ENCODE results near the gene EPHA2. TPM values are rescaled to one million over a fixed set of nuclear protein-coding genes. Genes with fewer than 3 reads are reported as not detected.
"Not testable (repeated sequence)": the region's sequence is repeated elsewhere in the genome, so short reads cannot be mapped to it uniquely, and the experiment has no call there.

The EPHA2 gene
- not detected for total RNA-seq

DNA sequence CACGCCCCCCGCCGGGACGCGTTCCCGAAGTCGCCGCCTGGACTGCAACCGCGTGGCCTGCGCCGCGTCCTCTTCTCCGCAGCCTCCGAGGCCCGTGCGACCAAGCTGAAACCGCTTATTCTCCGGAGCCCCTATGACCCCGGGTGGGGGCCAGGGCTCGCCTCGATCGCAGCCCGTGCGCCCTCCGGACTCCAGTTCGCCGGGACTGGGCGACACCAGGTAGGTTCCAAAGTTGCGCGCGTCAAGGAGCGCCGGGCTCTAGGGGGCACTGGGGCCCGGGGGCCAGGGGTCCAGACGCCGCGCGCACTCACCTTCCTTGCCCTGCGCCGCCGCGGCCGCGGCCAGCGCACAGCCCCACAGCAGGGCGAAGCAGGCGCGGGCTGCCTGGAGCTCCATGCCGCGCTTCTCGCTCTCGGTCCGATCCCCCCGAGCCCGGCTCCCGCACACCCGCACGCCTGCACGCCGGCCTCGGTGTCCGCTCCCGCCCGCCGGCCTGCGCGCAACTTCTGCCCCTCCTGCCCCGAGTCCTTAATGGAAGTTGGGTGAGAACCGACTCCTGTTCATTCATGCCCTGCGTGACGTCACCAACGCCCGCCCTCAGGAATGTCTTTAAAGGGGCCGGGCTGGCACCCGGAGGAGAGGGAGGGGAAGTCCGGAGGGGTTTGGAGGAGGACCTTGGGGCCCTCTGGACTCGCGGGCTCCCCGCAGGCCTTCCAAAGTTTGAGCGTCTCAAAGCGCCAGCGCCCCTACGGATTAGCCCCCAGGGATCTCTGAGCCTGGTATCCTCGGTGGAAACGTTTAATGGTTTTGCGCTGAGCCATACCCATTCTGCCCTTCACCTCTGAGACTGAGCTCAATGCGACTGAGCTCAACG lies at the start of gene EPHA2:
TSS of gene EPHA2 (minus strand) at position 533 of the 874 bp plus-strand sequence. CDS start at position 396, 137 bp downstream.
- ATAC-seq: peak; percentile 14
- Mint-ChIP-seq H3K27ac (no peak within 1 kb of the TSS), H3K4me3 (no peak within 1 kb of the TSS), H3K27me3 (peaks cover 42% of the 10 kb centered on the region), H3K9me3 (ENCODE audit: low read depth) (no peaks in the 10 kb centered on the region), H3K4me1 (peaks cover 25% of the 10 kb centered on the region), H3K36me3 (no peaks in the 10 kb centered on the region)
- CTCF ChIA-PET: interaction anchor here (1.0 to 1.4 kb wide), 5 partner anchors 31 to 85 kb away, joined by 3 to 5 read pairs (median 4); no protein-coding TSS in a partner anchor
- DNase-seq: no peak

DNA sequence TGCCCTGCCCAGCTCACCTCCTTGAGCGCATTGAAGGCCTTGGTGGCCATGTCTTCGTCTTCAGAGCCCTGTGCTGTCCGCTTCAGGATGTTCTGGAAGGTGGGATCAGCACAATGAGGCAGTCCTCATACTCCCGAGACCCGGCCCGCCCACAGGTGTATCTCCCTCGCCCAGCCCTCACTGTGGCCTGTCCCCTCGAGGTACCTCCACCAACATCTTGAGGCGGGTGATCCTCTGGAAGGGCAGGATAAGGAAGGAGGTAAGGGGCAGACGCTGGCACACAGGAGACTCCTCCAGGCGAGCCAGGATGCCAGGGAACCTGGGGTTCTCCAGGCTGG lies 49.4 kb upstream of the EPHA2 start:
- Mint-ChIP-seq H3K4me3 (no peak overlapping the region), H3K9me3 (ENCODE audit: low read depth) (no peaks in the 10 kb centered on the region), H3K4me1 (peaks cover 5% of the 10 kb centered on the region), H3K27me3 (no peaks in the 10 kb centered on the region), H3K36me3 (no peaks in the 10 kb centered on the region), H3K27ac (no peak overlapping the region)
- ATAC-seq: no peak
- CTCF ChIA-PET: interaction anchor here (2.1 to 3.8 kb wide), 6 partner anchors 12 to 158 kb away, joined by 6 to 21 read pairs (median 14); partner anchors contain the start of gene CPLANE2
- DNase-seq: no peak

DNA sequence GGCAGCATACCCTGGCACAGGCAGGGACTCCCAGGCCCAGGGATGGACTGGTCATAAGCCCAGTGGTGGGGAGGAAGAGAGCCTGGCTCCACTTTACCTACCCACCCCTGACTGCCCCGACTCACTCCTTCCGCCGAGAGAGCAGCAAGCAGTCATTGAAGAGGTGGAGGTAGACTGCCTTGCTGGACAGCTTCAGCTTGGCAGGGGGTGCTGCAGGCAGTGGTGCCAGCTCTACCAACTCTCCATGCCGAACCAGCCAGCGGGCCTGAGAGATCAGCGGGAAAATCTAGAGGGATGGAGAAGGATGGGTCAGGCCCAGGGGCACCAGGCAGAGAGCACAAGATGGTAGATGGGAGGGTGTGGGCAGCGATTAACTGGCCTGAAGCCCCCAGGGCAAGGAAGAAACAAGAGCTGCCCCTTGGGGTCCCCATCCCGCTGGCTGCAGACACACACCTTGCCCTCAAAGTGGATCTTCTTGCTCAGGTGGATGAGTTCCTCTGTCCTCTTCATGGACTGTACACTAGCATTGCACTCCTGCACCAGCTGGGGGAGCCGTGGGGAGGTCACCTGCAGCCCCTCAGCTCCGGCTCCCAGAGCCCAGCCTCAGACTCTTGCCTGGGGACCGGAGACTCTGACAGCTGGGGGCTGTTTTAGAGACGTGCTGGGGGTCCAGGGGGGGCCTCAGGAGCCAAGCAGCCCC lies 48.9 kb upstream of the EPHA2 start:
- Mint-ChIP-seq H3K4me1 (peaks cover 5% of the 10 kb centered on the region), H3K9me3 (ENCODE audit: low read depth) (no peaks in the 10 kb centered on the region), H3K27ac (no peak overlapping the region), H3K36me3 (no peaks in the 10 kb centered on the region), H3K27me3 (no peaks in the 10 kb centered on the region), H3K4me3 (no peak overlapping the region)
- DNase-seq (peak; percentile 66), ATAC-seq (no peak)
- CTCF ChIA-PET: interaction anchor here (0.7 to 3.8 kb wide), 7 partner anchors 12 to 158 kb away, joined by 3 to 21 read pairs (median 13); partner anchors contain the start of gene CPLANE2

DNA sequence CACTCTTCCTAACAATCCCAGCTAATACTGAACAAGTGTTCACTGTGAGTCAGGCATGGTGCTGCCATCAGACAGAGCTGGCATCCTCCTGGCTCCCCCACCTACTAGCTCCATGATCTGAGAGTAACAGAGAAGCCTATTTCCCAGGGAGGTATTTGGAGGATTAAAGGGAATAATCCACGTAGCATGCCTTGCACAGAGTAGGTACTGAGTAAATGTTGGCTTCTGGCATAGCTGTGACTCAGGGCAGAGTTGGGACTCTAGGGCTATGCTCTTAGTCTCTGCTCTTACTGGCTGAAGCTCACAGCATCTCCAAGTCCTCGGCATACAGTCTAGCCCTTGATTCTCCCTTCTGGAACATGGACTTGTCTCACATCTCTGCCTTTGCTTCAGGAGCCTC lies 48.3 kb upstream of the EPHA2 start:
- DNase-seq: no peak
- CTCF ChIA-PET: interaction anchor here (0.7 to 3.8 kb wide), 10 partner anchors 13 to 197 kb away, joined by 3 to 21 read pairs (median 7); partner anchors contain the start of gene CPLANE2
- Mint-ChIP-seq H3K27me3 (no peaks in the 10 kb centered on the region), H3K9me3 (ENCODE audit: low read depth) (no peaks in the 10 kb centered on the region), H3K27ac (no peak overlapping the region), H3K36me3 (no peaks in the 10 kb centered on the region), H3K4me1 (peaks cover 5% of the 10 kb centered on the region), H3K4me3 (no peak overlapping the region)
- no peak for ATAC-seq

DNA sequence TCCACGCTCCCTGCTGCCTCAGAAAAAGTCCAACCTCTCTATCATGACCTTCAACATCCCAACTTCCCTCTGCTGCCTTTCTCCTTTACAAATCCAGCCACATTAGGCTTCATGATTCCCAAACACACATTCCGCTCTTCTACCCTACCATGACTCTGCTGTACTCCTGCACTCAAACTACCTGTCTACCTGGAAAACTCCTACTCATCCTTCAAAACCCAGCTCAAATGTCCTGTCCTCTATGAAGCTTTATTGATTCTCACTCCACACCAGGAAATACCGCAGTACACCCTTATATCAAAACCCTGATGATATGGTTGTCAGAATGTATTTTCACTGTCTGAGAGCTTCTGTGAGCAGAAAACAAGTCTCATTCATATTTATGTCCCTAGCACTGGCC lies 47.7 kb upstream of the EPHA2 start:
- ATAC-seq (no peak), DNase-seq (no peak)
- Mint-ChIP-seq H3K4me1 (peaks cover 10% of the 10 kb centered on the region), H3K4me3 (no peak overlapping the region), H3K27me3 (no peaks in the 10 kb centered on the region), H3K36me3 (no peaks in the 10 kb centered on the region), H3K27ac (no peak overlapping the region), H3K9me3 (ENCODE audit: low read depth) (no peaks in the 10 kb centered on the region)
- CTCF ChIA-PET: interaction anchor here (0.7 to 3.8 kb wide), 9 partner anchors 13 to 196 kb away, joined by 3 to 16 read pairs (median 6); partner anchors contain the start of gene CPLANE2

DNA sequence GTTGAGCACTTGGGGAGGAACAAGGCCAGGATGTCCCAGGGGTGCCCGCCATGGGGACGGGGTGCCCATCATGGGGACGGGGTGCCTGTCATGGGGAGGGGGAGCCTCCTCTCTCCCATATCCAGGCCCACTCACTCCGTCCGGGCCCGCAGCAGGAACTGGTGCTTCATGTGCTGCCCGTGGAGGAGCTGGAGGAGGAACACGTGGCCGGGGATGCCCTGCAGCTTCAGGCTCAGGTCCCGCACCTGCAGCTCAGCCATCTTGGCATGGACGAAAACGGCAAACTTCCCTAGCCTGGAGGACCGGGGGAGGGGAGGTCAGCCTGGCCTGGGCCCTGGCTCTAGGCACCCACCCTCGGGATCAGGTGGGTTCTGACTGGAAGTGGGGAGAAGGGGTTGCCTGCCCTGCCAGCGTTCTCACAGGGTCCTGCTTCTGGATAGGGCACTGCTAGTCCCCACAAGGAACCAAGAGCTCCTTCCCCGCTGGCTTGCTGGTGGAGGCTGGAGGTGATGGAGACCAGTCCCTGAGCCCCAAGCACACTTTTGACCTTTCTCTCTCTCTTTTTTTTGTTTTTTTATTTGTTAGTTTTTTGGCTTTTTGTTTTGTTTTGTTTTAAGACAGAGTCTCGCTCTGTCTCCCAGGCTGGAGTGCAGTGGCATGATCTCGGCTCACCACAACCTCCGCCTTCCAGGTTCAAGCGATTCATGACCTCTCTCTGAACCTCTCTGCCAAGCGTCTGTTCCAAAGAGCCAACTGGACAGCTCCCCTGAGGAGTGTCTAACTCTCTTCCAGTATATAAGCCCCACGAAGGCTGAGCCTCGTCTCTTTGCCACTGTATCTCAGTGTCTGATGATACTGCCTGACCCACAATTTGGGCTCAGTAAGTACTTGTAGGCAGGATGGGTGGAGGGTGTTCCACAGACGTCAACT lies 46.7 kb upstream of the EPHA2 start:
- ATAC-seq (no peak), DNase-seq (no peak)
- no peaks in the 10 kb centered on the region for H3K9me3 Mint-ChIP-seq (ENCODE audit: low read depth)
- peaks cover 12% of the 10 kb centered on the region for H3K4me1 Mint-ChIP-seq
- CTCF ChIA-PET: interaction anchor here (1.2 to 3.8 kb wide), 6 partner anchors 14 to 133 kb away, joined by 4 to 13 read pairs (median 6); partner anchors contain the start of gene CPLANE2
- no peaks in the 10 kb centered on the region for H3K27me3 Mint-ChIP-seq
- no peaks in the 10 kb centered on the region for H3K36me3 Mint-ChIP-seq
- no peak overlapping the region for H3K27ac Mint-ChIP-seq
- H3K4me3 Mint-ChIP-seq: no peak overlapping the region

DNA sequence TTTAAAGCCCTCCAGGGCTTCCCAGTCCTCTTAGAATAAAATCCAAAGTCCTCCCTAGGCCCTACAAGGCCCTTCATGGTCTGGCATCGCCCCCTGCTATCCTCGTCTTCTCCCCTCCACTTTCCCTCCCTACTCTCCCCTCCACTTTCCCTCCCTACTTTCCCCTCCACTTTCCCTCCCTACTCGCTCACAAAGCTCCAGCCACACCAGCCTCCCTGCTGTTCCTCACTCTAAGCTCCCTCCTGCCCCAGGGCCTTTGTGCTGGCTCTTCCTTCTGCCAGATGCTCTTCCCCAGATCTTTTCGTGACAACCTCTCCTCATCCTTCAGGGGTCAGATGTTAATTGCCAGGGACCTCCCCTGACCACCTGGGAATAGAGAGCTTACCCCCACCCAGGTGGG lies 43.8 kb upstream of the EPHA2 start:
- Mint-ChIP-seq H3K4me1 (peaks cover 6% of the 10 kb centered on the region), H3K27ac (no peak overlapping the region), H3K27me3 (peaks cover 5% of the 10 kb centered on the region), H3K36me3 (no peaks in the 10 kb centered on the region), H3K4me3 (no peak overlapping the region), H3K9me3 (ENCODE audit: low read depth) (no peaks in the 10 kb centered on the region)
- CTCF ChIA-PET: interaction anchor here (1.6 to 1.7 kb wide), 2 partner anchors 12 to 121 kb away, joined by 4 to 7 read pairs; no protein-coding TSS in a partner anchor
- ATAC-seq (no peak), DNase-seq (no peak)

DNA sequence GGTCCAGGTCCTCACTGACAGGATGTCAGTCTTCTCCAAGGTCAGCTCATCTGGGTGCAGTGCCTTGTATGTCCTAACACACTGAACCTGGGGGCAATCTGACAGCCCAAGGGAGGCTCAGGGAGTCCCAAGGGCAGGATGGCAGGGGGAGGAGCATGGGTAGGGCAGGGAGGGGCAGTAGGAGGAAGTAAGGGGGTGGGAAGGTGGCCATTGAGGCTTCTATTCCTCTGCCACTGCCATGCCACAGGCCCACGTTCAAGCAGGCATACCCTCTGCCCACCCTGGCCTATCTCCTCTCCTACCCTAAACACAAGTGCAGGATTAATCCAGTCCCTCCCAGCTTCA lies 43.3 kb upstream of the EPHA2 start:
- Mint-ChIP-seq H3K36me3 (no peaks in the 10 kb centered on the region), H3K27me3 (peaks cover 5% of the 10 kb centered on the region), H3K27ac (no peak overlapping the region), H3K9me3 (ENCODE audit: low read depth) (no peaks in the 10 kb centered on the region), H3K4me1 (peaks cover 6% of the 10 kb centered on the region), H3K4me3 (no peak overlapping the region)
- DNase-seq: no peak
- ATAC-seq: no peak
- CTCF ChIA-PET: interaction anchor here (1.6 to 1.7 kb wide), 2 partner anchors 12 to 120 kb away, joined by 4 to 7 read pairs; no protein-coding TSS in a partner anchor

DNA sequence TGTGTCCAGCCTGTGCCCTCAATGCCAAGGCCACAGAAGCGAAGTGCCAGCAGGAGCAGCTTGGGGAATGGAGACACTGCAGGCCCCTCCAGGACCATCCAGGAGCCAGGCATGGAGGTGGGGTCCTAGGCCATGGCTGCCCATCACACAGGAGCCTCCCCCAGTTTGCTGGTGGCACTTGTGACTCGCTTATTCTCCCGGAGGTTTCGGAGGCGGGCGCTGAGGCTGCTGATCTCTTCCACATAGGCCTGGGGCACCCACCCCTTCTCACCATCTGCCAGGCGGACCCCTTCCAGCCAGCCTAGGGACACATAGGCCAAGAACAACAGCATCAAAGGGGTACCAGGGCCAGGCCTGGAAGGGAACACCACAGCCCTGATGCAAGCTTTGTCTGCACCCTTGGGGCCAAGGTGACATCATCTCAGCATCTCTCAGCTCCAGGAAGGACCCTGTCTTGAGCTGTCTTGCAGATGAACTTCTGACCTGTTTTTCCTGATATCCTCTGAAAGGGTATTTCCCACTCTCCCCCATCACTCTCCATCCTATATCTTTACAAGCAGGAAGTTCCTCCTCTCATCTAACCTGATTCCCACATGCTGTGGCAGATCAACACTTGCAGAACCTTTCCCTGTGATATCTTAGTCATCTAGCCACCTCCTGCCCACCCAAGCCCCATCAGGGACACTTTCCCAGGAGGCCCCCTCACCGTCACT lies 42.7 kb upstream of the EPHA2 start:
- no peaks in the 10 kb centered on the region for H3K9me3 Mint-ChIP-seq (ENCODE audit: low read depth)
- no peaks in the 10 kb centered on the region for H3K36me3 Mint-ChIP-seq
- H3K27ac Mint-ChIP-seq: no peak overlapping the region
- no peak overlapping the region for H3K4me3 Mint-ChIP-seq
- DNase-seq: no peak
- peaks cover 6% of the 10 kb centered on the region for H3K4me1 Mint-ChIP-seq
- CTCF ChIA-PET: interaction anchor here (1.6 to 1.7 kb wide), 2 partner anchors 11 to 120 kb away, joined by 4 to 7 read pairs; no protein-coding TSS in a partner anchor
- no peak for ATAC-seq
- H3K27me3 Mint-ChIP-seq: peaks cover 5% of the 10 kb centered on the region

DNA sequence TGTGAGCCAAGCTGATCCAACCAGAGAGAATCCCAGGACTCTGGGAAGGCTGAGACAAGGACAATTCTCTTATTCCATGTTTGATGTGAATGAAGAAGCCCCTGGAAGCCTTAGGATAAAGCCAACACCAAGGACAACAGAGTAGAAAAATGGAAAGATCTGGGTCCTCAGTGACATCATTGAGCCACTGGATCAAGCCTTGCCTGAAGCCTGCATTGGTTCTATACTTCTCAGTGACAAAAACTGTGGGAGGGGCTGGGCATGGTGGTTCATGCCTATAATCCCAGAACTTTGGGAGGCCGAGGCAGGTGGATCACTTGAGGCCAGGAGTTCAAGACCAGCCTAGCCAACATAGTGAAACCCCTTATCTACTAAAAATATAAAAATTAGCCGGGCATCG lies 41.0 kb upstream of the EPHA2 start:
- Mint-ChIP-seq H3K27ac (no peak overlapping the region), H3K27me3 (peaks cover 5% of the 10 kb centered on the region), H3K9me3 (ENCODE audit: low read depth) (no peaks in the 10 kb centered on the region), H3K4me1 (peaks cover 6% of the 10 kb centered on the region), H3K4me3 (no peak overlapping the region), H3K36me3 (no peaks in the 10 kb centered on the region)
- CTCF ChIA-PET: no interaction called here
- ATAC-seq: no peak
- no peak for DNase-seq

DNA sequence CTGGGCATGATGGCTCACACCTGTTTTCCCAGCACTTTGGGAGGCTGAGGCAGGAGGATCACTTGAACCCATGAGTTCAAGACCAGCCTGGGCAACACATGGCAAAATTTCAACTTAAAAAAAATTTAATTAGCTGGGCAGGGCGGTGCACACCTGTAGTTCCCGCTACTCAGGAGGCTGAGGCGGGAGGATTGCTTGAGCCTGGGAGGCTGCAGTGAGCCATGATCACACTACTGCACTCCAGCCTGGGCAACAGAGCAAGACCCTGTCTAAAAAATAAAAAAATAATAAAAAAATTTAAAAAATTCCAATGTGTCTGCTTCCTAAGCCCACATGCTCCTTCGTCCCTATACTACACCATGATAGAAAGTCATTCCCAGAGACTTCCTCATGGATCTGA lies 40.3 kb upstream of the EPHA2 start:
- H3K27me3 Mint-ChIP-seq; H3K4me1 Mint-ChIP-seq; CTCF ChIA-PET; H3K27ac Mint-ChIP-seq; DNase-seq; H3K9me3 Mint-ChIP-seq (ENCODE audit: low read depth); H3K4me3 Mint-ChIP-seq; ATAC-seq; H3K36me3 Mint-ChIP-seq: not testable (repeated sequence)

DNA sequence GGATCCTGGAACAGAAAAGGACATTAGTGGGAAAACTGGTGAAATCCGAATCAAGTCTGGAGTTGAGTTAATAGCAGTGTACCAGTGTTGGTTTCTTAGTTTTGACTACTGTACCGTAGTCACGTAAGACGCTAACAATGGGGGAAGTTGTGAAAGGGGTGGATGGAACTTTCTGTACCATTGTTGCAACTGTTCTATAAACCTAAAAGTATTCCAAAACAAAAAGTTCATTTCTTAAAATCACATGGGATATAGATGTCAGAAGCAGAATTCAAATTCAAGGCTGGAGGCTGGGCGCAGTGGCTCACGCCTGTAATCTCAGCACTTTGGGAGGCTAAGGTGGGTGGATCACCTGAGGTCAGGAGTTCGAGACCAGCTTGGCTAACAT lies 39.6 kb upstream of the EPHA2 start:
- peaks cover 6% of the 10 kb centered on the region for H3K4me1 Mint-ChIP-seq
- H3K27ac Mint-ChIP-seq: no peak overlapping the region
- H3K27me3 Mint-ChIP-seq: peaks cover 5% of the 10 kb centered on the region
- no peak for DNase-seq
- no peaks in the 10 kb centered on the region for H3K36me3 Mint-ChIP-seq
- no peaks in the 10 kb centered on the region for H3K9me3 Mint-ChIP-seq (ENCODE audit: low read depth)
- ATAC-seq: no peak
- CTCF ChIA-PET: no interaction called here
- H3K4me3 Mint-ChIP-seq: no peak overlapping the region

Measured in activated CD8-positive, alpha-beta memory T cell treated with anti-CD3 and anti-CD28 coated beads, Interleukin-2, amount 10 ng/mL, durations not matched to agents 7 days and 5 days (primary cell).